WTC11 (cell line): ENCODE measurements around the gene EBPL. TPM values are rescaled to one million over a fixed set of nuclear protein-coding genes. Genes with fewer than 3 reads are reported as not detected.

ENCODE experiments used
- ATAC-seq: fragments of 200-7000 bp; cut with Tn5 transposase; 2 replicates; pipeline ENCODE4 v1.10.0; 2021; ENCODE audit warnings: mild to moderate bottlenecking, moderate library complexity
- CTCF ChIA-PET: fragments of 300-600 bp; sonication (Branson Sonifier 250); formaldehyde crosslinking; loops from one replicate; lab custom pipeline; 2021; ENCODE audit warnings: antibody characterized with exemption; lab: Charles Lee
- POLR2A ChIA-PET: fragments of 350-600 bp; sonication (Branson Sonifier 250); formaldehyde crosslinking; loops from one replicate; lab custom pipeline; 2021; ENCODE audit warnings: antibody characterized with exemption; lab: Charles Lee
- DNase-seq: peaks from one replicate; pipeline ENCODE4 v3.0.0; 2021; ENCODE audit warnings: low spot score
- H3K27ac Mint-ChIP-seq: 2 replicates; pipeline ENCODE4 v1.8.0; 2021; ENCODE audit warnings: mixed read lengths
- H3K27me3 Mint-ChIP-seq: 2 replicates; pipeline ENCODE4 v1.8.0; 2021; ENCODE audit warnings: low read depth, mild to moderate bottlenecking, moderate library complexity, mixed read lengths
- H3K36me3 Mint-ChIP-seq: 2 replicates; pipeline ENCODE4 v1.8.0; 2021; ENCODE audit warnings: mixed read lengths
- H3K4me1 Mint-ChIP-seq: 2 replicates; pipeline ENCODE4 v1.8.0; 2022; ENCODE audit warnings: mixed read lengths
- H3K4me3 Mint-ChIP-seq: 2 replicates; pipeline ENCODE4 v1.8.0; 2021; ENCODE audit warnings: mild to moderate bottlenecking, moderate library complexity, mixed read lengths
- H3K9me3 Mint-ChIP-seq: 2 replicates; pipeline ENCODE4 v1.8.0; 2021; ENCODE audit warnings: mixed read lengths
- ATF1 ChIP-seq: sonication (generic); formaldehyde crosslinking; IDR thresholded peaks from 2 replicates; pipeline ENCODE4 v1.8.1; 2023; ENCODE audit warnings: mild to moderate bottlenecking, moderate library complexity, missing genetic modification reagents
- E2F4 ChIP-seq: sonication (generic); formaldehyde crosslinking; IDR thresholded peaks from 2 replicates; pipeline ENCODE4 v1.8.1; 2022; ENCODE audit warnings: low read depth, mild to moderate bottlenecking, moderate library complexity, missing genetic modification reagents, borderline replicate concordance
- ELF4 ChIP-seq: sonication (generic); formaldehyde crosslinking; IDR thresholded peaks from 2 replicates; pipeline ENCODE4 v1.8.1; 2022; ENCODE audit warnings: low read depth, mild to moderate bottlenecking, moderate library complexity, missing genetic modification reagents
- ESRRA ChIP-seq: sonication (generic); formaldehyde crosslinking; IDR thresholded peaks from 2 replicates; pipeline ENCODE4 v1.8.1; 2022; ENCODE audit warnings: mild to moderate bottlenecking, missing genetic modification reagents, borderline replicate concordance
- FOXJ3 ChIP-seq: sonication (generic); formaldehyde crosslinking; IDR thresholded peaks from 2 replicates; pipeline ENCODE4 v1.9.0; 2021; ENCODE audit warnings: missing genetic modification reagents, mild to moderate bottlenecking, borderline replicate concordance
- IRF1 ChIP-seq: sonication (generic); formaldehyde crosslinking; IDR thresholded peaks from 2 replicates; pipeline ENCODE4 v1.8.0; 2023; ENCODE audit warnings: missing genetic modification reagents
- JAZF1 ChIP-seq: fragments of 250-450 bp; sonication (Bioruptor Pico); IDR thresholded peaks from 2 replicates; pipeline ENCODE4 v1.9.0; 2021; ENCODE audit warnings: moderate library complexity, mild to moderate bottlenecking, inconsistent platforms
- NFYB ChIP-seq: sonication (generic); formaldehyde crosslinking; conservative IDR thresholded peaks from 2 replicates; pipeline ENCODE4 v1.8.0; 2022; ENCODE audit warnings: low read depth, missing genetic modification reagents
- NR1H2 ChIP-seq: sonication (generic); formaldehyde crosslinking; IDR thresholded peaks from 2 replicates; pipeline ENCODE4 v1.9.0; 2021; ENCODE audit warnings: mild to moderate bottlenecking, moderate library complexity, missing genetic modification reagents
- NR3C1 ChIP-seq: sonication (generic); formaldehyde crosslinking; conservative IDR thresholded peaks from 2 replicates; pipeline ENCODE4 v1.8.1; 2023; ENCODE audit warnings: low read depth, mild to moderate bottlenecking, missing genetic modification reagents
- OVOL2 ChIP-seq: fragments of 250-450 bp; sonication (Bioruptor Pico); IDR thresholded peaks from 2 replicates; pipeline ENCODE4 v1.9.0; 2021; ENCODE audit warnings: mild to moderate bottlenecking, borderline replicate concordance
- RORB ChIP-seq: fragments of 250-450 bp; sonication (Bioruptor Pico); IDR thresholded peaks from 2 replicates; pipeline ENCODE4 v1.9.0; 2021; ENCODE audit warnings: mild to moderate bottlenecking
- SOX15 ChIP-seq: fragments of 250-450 bp; sonication (Bioruptor Pico); IDR thresholded peaks from 2 replicates; pipeline ENCODE4 v1.9.0; 2021; ENCODE audit warnings: mild to moderate bottlenecking
- STAT6 ChIP-seq: sonication (generic); formaldehyde crosslinking; conservative IDR thresholded peaks from 2 replicates; pipeline ENCODE4 v1.8.1; 2023; ENCODE audit warnings: mild to moderate bottlenecking, low read depth, missing genetic modification reagents, moderate library complexity
- TEAD1 ChIP-seq: sonication (generic); formaldehyde crosslinking; IDR thresholded peaks from 2 replicates; pipeline ENCODE4 v1.8.0; 2022; ENCODE audit warnings: mild to moderate bottlenecking, missing genetic modification reagents
- TP53 ChIP-seq: sonication (generic); formaldehyde crosslinking; IDR thresholded peaks from 2 replicates; pipeline ENCODE4 v1.8.1; 2023; ENCODE audit warnings: mild to moderate bottlenecking, missing genetic modification reagents
- ZBTB43 ChIP-seq: sonication (generic); formaldehyde crosslinking; IDR thresholded peaks from 2 replicates; pipeline ENCODE4 v1.8.1; 2023; ENCODE audit warnings: mild to moderate bottlenecking, missing genetic modification reagents
- ZNF317 ChIP-seq: sonication (generic); formaldehyde crosslinking; IDR thresholded peaks from 2 replicates; pipeline ENCODE4 v1.8.1; 2023; ENCODE audit warnings: low read depth, mild to moderate bottlenecking, moderate library complexity, missing genetic modification reagents, borderline replicate concordance
- ZNF396 ChIP-seq: fragments of 250-450 bp; sonication (Bioruptor Pico); IDR thresholded peaks from 2 replicates; pipeline ENCODE4 v1.8.0; 2021; ENCODE audit warnings: mild to moderate bottlenecking, moderate library complexity, borderline replicate concordance
- ZNF416 ChIP-seq: fragments of 250-450 bp; sonication (Bioruptor Pico); IDR thresholded peaks from 2 replicates; pipeline ENCODE4 v1.9.0; 2021; ENCODE audit warnings: mild to moderate bottlenecking, inconsistent platforms
- ZNF512 ChIP-seq: sonication (generic); formaldehyde crosslinking; IDR thresholded peaks from 2 replicates; pipeline ENCODE4 v1.8.1; 2022; ENCODE audit warnings: missing genetic modification reagents, borderline replicate concordance
- total RNA-seq: library from RNA; stranded (reverse); gene quantifications from 3 replicates; pipeline ENCODE4 v1.2.3, GENCODE V29; 2021
- TF ChIP-seq, protein P1 (sequence below): sonication (generic); formaldehyde crosslinking; conservative IDR thresholded peaks from 2 replicates; pipeline ENCODE4 v1.8.1; 2022; ENCODE audit warnings: mild to moderate bottlenecking, missing genetic modification reagents
- TF ChIP-seq, protein P2 (sequence below): sonication (generic); formaldehyde crosslinking; IDR thresholded peaks from 2 replicates; pipeline ENCODE4 v1.8.1; 2023; ENCODE audit warnings: mild to moderate bottlenecking, missing genetic modification reagents, moderate library complexity
- TF ChIP-seq, protein P3 (sequence below): fragments of 250-450 bp; sonication (Bioruptor Pico); IDR thresholded peaks from 2 replicates; pipeline ENCODE4 v2.1.2; 2022; ENCODE audit warnings: mild to moderate bottlenecking, moderate library complexity

The EBPL gene
- total RNA-seq, 1 experiment from 2014 or later: 92.5 TPM

DNA sequence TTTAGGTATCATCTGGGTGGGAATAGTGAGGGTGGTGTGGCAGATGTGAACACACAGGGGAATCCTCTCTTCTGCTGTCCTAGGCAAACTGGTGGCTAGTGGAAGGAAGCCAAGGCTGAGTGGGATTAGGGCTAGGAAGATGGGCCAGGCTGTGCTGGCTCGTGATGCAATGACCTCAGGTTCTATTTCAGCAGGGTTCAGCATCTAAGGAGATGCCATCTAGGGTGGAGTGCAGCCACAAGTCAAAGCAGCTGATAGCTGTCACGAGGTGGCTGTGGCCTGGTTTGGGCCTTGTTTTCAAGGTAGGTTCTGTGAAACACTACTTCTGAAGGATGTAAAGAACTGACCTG, 41.3 kb downstream of the EBPL start:
- DNase-seq (no peak), ATAC-seq (no peak)
- H3K27ac Mint-ChIP-seq: no peak overlapping the region
- no peaks in the 10 kb centered on the region for H3K27me3 Mint-ChIP-seq
- TF ChIP-seq ZBTB43 (CRISPR knock-in tag) (no peak), NR3C1 (CRISPR knock-in tag) (no peak), FOXJ3 (CRISPR knock-in tag) (no peak), IRF1 (no peak), NFYB (no peak), TP53 (CRISPR knock-in tag) (no peak), ZNF512 (CRISPR knock-in tag) (no peak), ATF1 (CRISPR knock-in tag) (no peak)
- TF ChIP-seq, protein P1, sequence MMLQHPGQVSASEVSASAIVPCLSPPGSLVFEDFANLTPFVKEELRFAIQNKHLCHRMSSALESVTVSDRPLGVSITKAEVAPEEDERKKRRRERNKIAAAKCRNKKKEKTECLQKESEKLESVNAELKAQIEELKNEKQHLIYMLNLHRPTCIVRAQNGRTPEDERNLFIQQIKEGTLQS (CRISPR knock-in tag): no peak
- H3K4me3 Mint-ChIP-seq: no peak overlapping the region
- POLR2A ChIA-PET: no interaction called here
- peaks cover 4% of the 10 kb centered on the region for H3K4me1 Mint-ChIP-seq
- no peaks in the 10 kb centered on the region for H3K9me3 Mint-ChIP-seq
- H3K36me3 Mint-ChIP-seq: no peaks in the 10 kb centered on the region
- CTCF ChIA-PET: interaction anchor here (0.6 to 1.5 kb wide), 4 partner anchors 9 to 103 kb away, joined by 3 to 4 read pairs (median 3); no protein-coding TSS in a partner anchor

- no peaks in the 10 kb centered on the region for H3K9me3 Mint-ChIP-seq
- ChIA-PET POLR2A (no interaction called here), CTCF (interaction anchor here (0.6 to 1.5 kb wide), 4 partner anchors 9 to 103 kb away, joined by 3 to 4 read pairs (median 3); no protein-coding TSS in a partner anchor)
- H3K36me3 Mint-ChIP-seq: no peaks in the 10 kb centered on the region
- peak; percentile 72 for ATAC-seq
- no peak overlapping the region for H3K27ac Mint-ChIP-seq
- no peak for DNase-seq
- H3K4me3 Mint-ChIP-seq: no peak overlapping the region
- H3K27me3 Mint-ChIP-seq: no peaks in the 10 kb centered on the region
- peaks cover 4% of the 10 kb centered on the region for H3K4me1 Mint-ChIP-seq
- TF ChIP-seq ESRRA (no peak), NR1H2 (CRISPR knock-in tag) (no peak), ELF4 (CRISPR knock-in tag) (no peak), SOX15 (CRISPR knock-in tag) (no peak), E2F4 (CRISPR knock-in tag) (no peak), STAT6 (CRISPR knock-in tag) (no peak), NR3C1 (CRISPR knock-in tag) (no peak), JAZF1 (CRISPR knock-in tag) (no peak), ZNF396 (no peak), ZNF317 (CRISPR knock-in tag) (no peak), RORB (no peak), ZNF416 (CRISPR knock-in tag) (no peak), OVOL2 (no peak), TEAD1 (CRISPR knock-in tag) (no peak)
- TF ChIP-seq, protein P2, sequence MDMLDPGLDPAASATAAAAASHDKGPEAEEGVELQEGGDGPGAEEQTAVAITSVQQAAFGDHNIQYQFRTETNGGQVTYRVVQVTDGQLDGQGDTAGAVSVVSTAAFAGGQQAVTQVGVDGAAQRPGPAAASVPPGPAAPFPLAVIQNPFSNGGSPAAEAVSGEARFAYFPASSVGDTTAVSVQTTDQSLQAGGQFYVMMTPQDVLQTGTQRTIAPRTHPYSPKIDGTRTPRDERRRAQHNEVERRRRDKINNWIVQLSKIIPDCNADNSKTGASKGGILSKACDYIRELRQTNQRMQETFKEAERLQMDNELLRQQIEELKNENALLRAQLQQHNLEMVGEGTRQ (CRISPR knock-in tag): no peak
- TF ChIP-seq, protein P3, sequence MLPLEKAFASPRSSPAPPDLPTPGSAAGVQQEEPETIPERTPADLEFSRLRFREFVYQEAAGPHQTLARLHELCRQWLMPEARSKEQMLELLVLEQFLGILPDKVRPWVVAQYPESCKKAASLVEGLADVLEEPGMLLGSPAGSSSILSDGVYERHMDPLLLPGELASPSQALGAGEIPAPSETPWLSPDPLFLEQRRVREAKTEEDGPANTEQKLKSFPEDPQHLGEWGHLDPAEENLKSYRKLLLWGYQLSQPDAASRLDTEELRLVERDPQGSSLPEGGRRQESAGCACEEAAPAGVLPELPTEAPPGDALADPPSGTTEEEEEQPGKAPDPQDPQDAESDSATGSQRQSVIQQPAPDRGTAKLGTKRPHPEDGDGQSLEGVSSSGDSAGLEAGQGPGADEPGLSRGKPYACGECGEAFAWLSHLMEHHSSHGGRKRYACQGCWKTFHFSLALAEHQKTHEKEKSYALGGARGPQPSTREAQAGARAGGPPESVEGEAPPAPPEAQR (CRISPR knock-in tag): no peak
Measured at GRCh38 chr13:49649244-49649962, 41.9 kb downstream of the EBPL start.
